AG09309 (cell line): ENCODE data around the gene APOBEC3H.

Experiments
- DNase-seq: peaks from one replicate; pipeline ENCODE4 v3.0.0-alpha.2; 2010; ENCODE audit warnings: low read depth
- H3K4me3 ChIP-seq: 2 replicates; pipeline ENCODE4 v1.5.1; 2011; ENCODE audit warnings: mild to moderate bottlenecking, low read depth, low read length, moderate library complexity; ENCODE audit not compliant: control insufficient read depth
- CTCF ChIP-seq: IDR thresholded peaks from 2 replicates; pipeline ENCODE4 v1.5.1; 2011; ENCODE audit warnings: mild to moderate bottlenecking, low read depth, low read length, inconsistent platforms; ENCODE audit not compliant: insufficient read depth, control insufficient read depth; ENCODE audit errors: missing control alignments

The APOBEC3H gene

GRCh38 chr22:39088685-39089032 is 8.4 kb upstream of the APOBEC3H start:
- DNase-seq: no peak
- TF ChIP-seq CTCF: no peak
- H3K4me3 ChIP-seq: no peak overlapping the region

- TF ChIP-seq CTCF: no peak
- H3K4me3 ChIP-seq: no peak overlapping the region
- DNase-seq: no peak
These were observed 7.1 kb upstream of the APOBEC3H start for GRCh38 chr22:39089928-39090327.

GRCh38 chr22:39090426-39091064 is 6.5 kb upstream of the APOBEC3H start:
- TF ChIP-seq CTCF: no peak
- no peak for DNase-seq
- no peak overlapping the region for H3K4me3 ChIP-seq

GRCh38 chr22:39091126-39092081 is 5.6 kb upstream of the APOBEC3H start:
- no peak for TF ChIP-seq CTCF
- no peak overlapping the region for H3K4me3 ChIP-seq
- no peak for DNase-seq

GRCh38 chr22:39092111-39092862 is 4.8 kb upstream of the APOBEC3H start:
- no peak overlapping the region for H3K4me3 ChIP-seq
- TF ChIP-seq CTCF: no peak
- DNase-seq: no peak

- H3K4me3 ChIP-seq: no peak overlapping the region
- TF ChIP-seq CTCF: no peak
- DNase-seq: no peak
These were observed 2.2 kb upstream of the APOBEC3H start for GRCh38 chr22:39094717-39095389.
